ENCODE data around the gene SNX30.

The SNX30 gene

DNA sequence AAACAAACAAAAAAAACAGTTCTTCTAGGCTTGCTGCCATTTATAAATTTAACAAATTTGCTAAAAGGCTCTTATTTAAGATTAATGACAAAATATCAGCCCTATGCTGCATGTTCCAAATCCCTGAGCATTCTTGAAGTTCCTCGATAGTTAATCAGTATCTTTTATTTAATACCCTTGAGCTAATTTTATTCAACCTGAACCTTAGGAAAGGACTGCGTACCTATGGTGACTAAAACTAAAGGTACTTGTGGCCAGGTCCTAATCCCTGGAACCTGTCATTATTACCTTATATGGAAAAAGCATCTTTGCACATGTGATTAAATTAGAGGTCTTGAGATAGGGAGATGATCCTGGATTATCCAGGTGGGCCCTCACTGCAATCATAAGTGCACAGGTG lies 22.2 kb upstream of the SNX30 start:
- ChIA-PET POLR2A (no interaction called here), CTCF (no interaction called here)
- TF ChIP-seq SP1 (IDR thresholded peaks at IDR 0.05) (no peak), FOXK2 (IDR thresholded peaks at IDR 0.05) (no peak), FOXM1 (IDR thresholded peaks at IDR 0.05; ENCODE audit: borderline replicate concordance) (no peak), SUZ12 (IDR thresholded peaks at IDR 0.05) (no peak), NFRKB (IDR thresholded peaks at IDR 0.05) (no peak), TARDBP (IDR thresholded peaks at IDR 0.05) (no peak), L3MBTL2 (conservative IDR thresholded peaks at IDR 0.05) (no peak), ZNF384 (IDR thresholded peaks at IDR 0.05) (no peak), CTBP1 (IDR thresholded peaks at IDR 0.05; ENCODE audit: borderline replicate concordance) (no peak), ELF4 (IDR thresholded peaks at IDR 0.05) (no peak), FOXA1 (IDR thresholded peaks at IDR 0.05) (no peak), ARNT (IDR thresholded peaks at IDR 0.05) (no peak), HDGF (IDR thresholded peaks at IDR 0.05; ENCODE audit: borderline replicate concordance) (no peak)
- TF ChIP-seq, protein P1, sequence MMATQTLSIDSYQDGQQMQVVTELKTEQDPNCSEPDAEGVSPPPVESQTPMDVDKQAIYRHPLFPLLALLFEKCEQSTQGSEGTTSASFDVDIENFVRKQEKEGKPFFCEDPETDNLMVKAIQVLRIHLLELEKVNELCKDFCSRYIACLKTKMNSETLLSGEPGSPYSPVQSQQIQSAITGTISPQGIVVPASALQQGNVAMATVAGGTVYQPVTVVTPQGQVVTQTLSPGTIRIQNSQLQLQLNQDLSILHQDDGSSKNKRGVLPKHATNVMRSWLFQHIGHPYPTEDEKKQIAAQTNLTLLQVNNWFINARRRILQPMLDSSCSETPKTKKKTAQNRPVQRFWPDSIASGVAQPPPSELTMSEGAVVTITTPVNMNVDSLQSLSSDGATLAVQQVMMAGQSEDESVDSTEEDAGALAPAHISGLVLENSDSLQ (IDR thresholded peaks at IDR 0.05) = no peak
- no peak for DNase-seq (ENCODE audit: extremely low spot score)

DNA sequence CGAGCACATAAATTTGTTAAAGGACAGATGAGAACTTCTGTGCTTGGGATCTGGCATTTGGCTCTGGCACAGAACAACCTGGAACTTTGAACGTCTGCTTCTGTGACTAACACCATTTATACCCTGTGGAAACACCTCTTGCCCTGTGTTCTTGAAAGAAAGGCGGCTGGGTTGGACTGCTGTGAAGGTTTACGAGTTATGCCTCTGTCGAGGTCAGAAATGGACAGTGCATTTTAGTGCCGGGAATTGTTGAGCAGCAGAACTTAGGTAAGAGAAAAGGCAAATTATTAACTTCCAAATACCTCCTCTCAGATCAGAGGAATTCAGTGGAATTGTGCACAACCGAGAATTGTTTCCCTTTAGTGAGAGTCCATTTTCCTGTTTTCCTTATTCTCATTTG lies 18.6 kb upstream of the SNX30 start:
- CTCF ChIA-PET = no interaction called here
- no peak for TF ChIP-seq FOXM1 (IDR thresholded peaks at IDR 0.05; ENCODE audit: borderline replicate concordance)
- no peak for TF ChIP-seq L3MBTL2 (conservative IDR thresholded peaks at IDR 0.05)
- no peak for TF ChIP-seq FOXK2 (IDR thresholded peaks at IDR 0.05)
- no peak for TF ChIP-seq SP1 (IDR thresholded peaks at IDR 0.05)
- TF ChIP-seq ELF4 (IDR thresholded peaks at IDR 0.05) = no peak
- TF ChIP-seq BHLHE40 (IDR thresholded peaks at IDR 0.05; ENCODE audit: borderline replicate concordance) = no peak
- TF ChIP-seq FOXA1 (IDR thresholded peaks at IDR 0.05) = no peak
- TF ChIP-seq CTBP1 (IDR thresholded peaks at IDR 0.05; ENCODE audit: borderline replicate concordance) = no peak
- TF ChIP-seq LEF1 (IDR thresholded peaks at IDR 0.05; ENCODE audit: borderline replicate concordance) = no peak
- TF ChIP-seq ZNF384 (IDR thresholded peaks at IDR 0.05) = no peak
- no peak for TF ChIP-seq ARNT (IDR thresholded peaks at IDR 0.05)
- no peak for DNase-seq (ENCODE audit: extremely low spot score)
- POLR2A ChIA-PET = no interaction called here

DNA sequence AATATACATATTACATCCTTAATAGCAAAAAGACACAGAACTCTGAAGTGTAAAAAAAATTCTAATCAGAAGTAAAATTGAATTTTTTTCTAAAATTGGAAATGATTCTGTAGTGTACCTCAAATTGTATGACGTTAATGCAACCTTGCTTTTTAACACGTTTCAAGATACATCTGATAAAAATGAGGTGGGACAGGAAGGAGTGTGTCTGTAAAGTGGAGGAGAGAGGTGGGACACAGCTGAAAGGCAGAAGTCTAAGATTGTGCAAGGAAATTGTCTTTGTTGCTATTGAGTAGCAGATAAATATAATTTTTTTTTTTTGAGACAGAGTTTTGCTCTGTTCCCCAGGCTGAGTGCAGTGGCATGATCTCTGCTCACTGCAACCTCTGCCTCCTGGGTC lies 15.7 kb upstream of the SNX30 start:
- no peak for DNase-seq (ENCODE audit: extremely low spot score)
- no peak for TF ChIP-seq FOXK2 (IDR thresholded peaks at IDR 0.05)
- no peak for TF ChIP-seq HDGF (IDR thresholded peaks at IDR 0.05; ENCODE audit: borderline replicate concordance)
- TF ChIP-seq SUZ12 (IDR thresholded peaks at IDR 0.05) = no peak
- TF ChIP-seq L3MBTL2 (conservative IDR thresholded peaks at IDR 0.05) = no peak
- TF ChIP-seq, protein P1 (IDR thresholded peaks at IDR 0.05) = no peak
- TF ChIP-seq NFRKB (IDR thresholded peaks at IDR 0.05) = no peak
- TF ChIP-seq BHLHE40 (IDR thresholded peaks at IDR 0.05; ENCODE audit: borderline replicate concordance) = no peak
- no peak for TF ChIP-seq CTBP1 (IDR thresholded peaks at IDR 0.05; ENCODE audit: borderline replicate concordance)
- no peak for TF ChIP-seq FOXA1 (IDR thresholded peaks at IDR 0.05)
- TF ChIP-seq SP1 (IDR thresholded peaks at IDR 0.05) = no peak
- TF ChIP-seq LEF1 (IDR thresholded peaks at IDR 0.05; ENCODE audit: borderline replicate concordance) = no peak
- TF ChIP-seq ZNF384 (IDR thresholded peaks at IDR 0.05) = no peak
- no peak for TF ChIP-seq ARNT (IDR thresholded peaks at IDR 0.05)
- no peak for TF ChIP-seq ELF4 (IDR thresholded peaks at IDR 0.05)
- POLR2A ChIA-PET = no interaction called here
- CTCF ChIA-PET = interaction anchor here (0.6 kb wide), 1 partner anchor 1120 kb away, joined by 3 read pairs; no protein-coding TSS in a partner anchor

DNA sequence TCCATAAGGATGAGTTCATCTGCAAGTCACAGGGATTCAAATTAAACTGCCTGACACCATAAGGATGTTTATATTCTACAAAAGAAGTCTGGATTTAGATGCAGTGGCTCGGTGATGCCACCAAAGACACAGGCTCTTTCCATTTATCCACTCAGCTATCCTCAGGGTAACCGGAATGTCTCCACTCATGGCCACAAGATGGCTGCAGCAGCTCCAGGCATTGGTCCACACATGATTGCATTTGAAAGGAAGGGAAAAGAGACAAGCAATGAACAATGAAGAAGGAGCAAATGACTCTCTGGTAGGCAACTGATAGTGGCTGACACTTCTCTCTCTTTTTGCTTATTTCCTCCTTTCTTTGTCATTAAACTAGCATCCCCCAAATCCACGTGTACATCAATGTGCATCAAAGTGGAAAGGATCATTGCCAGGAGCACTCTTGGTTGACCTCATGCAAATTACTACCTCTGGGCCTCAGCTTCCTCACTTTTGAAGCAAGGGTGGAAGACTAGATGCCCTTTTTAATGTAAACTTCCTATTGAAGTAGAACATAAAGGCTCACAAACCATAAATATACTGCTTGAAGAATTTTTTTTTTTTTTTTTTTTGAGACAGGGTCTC lies 7.2 kb upstream of the SNX30 start:
- no peak for DNase-seq (ENCODE audit: extremely low spot score)
- TF ChIP-seq TARDBP (IDR thresholded peaks at IDR 0.05) = no peak
- no peak for TF ChIP-seq NFRKB (IDR thresholded peaks at IDR 0.05)
- no peak for TF ChIP-seq HDGF (IDR thresholded peaks at IDR 0.05; ENCODE audit: borderline replicate concordance)
- CTCF ChIA-PET = interaction anchor here (0.5 kb wide), 1 partner anchor 36 kb away, joined by 4 read pairs; no protein-coding TSS in a partner anchor
- POLR2A ChIA-PET = no interaction called here

DNA sequence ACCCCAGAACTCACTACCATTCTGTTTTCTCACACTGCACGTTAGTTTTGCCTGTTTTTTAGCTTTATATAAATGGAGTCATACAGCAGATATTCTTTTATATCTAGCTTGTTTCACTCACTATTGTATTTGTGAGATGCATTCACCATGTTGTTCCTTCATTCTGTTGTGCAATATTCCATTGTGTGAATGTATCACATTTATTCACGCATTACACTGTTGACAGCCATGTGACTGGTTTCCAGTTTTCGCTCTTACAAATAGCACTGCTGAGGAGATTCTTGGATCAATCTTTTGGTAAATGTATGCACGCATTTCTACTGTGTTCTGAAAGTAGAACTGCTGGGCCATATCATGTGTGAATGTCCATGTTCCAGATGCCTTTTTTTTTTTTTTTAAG lies 6.4 kb upstream of the SNX30 start:
- DNase-seq (ENCODE audit: extremely low spot score) = no peak
- ChIA-PET POLR2A (no interaction called here), CTCF (no interaction called here)
- TF ChIP-seq FOXM1 (IDR thresholded peaks at IDR 0.05; ENCODE audit: borderline replicate concordance) (no peak), ELF4 (IDR thresholded peaks at IDR 0.05) (no peak), L3MBTL2 (conservative IDR thresholded peaks at IDR 0.05) (no peak), ARNT (IDR thresholded peaks at IDR 0.05) (no peak), CTBP1 (IDR thresholded peaks at IDR 0.05; ENCODE audit: borderline replicate concordance) (no peak), HDGF (IDR thresholded peaks at IDR 0.05; ENCODE audit: borderline replicate concordance) (no peak), TARDBP (IDR thresholded peaks at IDR 0.05) (no peak), SP1 (IDR thresholded peaks at IDR 0.05) (no peak), FOXA1 (IDR thresholded peaks at IDR 0.05) (no peak), SUZ12 (IDR thresholded peaks at IDR 0.05) (no peak), BHLHE40 (IDR thresholded peaks at IDR 0.05; ENCODE audit: borderline replicate concordance) (no peak), FOXK2 (IDR thresholded peaks at IDR 0.05) (no peak), NFRKB (IDR thresholded peaks at IDR 0.05) (no peak), ZNF384 (IDR thresholded peaks at IDR 0.05) (no peak), LEF1 (IDR thresholded peaks at IDR 0.05; ENCODE audit: borderline replicate concordance) (no peak)
- TF ChIP-seq, protein P1 (IDR thresholded peaks at IDR 0.05) = no peak

DNA sequence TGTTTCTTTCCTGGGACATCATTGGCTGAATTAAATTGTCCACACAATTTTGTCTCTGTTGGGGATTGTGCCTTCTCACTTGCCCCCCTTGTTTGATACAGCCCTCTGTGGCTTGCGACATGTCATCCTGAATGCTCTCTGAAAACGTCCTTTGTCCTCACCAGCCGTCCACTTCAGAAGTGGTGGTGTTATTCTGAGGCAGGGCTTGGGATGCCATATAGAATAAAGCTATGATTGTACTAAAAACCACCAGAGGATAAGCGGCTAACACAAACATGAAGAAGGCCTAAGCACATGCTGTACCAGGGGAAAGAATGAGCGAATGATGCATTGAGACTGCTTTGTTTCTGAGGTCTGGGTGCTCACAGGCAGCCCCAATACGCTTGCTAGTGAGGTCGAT lies 3.5 kb upstream of the SNX30 start:
- ChIA-PET POLR2A (no interaction called here), CTCF (interaction anchor here (1.2 kb wide), 1 partner anchor 73 kb away, joined by 3 read pairs; no protein-coding TSS in a partner anchor)

More for the DNA sequence above, 3.5 kb upstream of the SNX30 start:
- no peak for DNase-seq (ENCODE audit: extremely low spot score)
- TF ChIP-seq FOXA1 (IDR thresholded peaks at IDR 0.05) (no peak), CTBP1 (IDR thresholded peaks at IDR 0.05; ENCODE audit: borderline replicate concordance) (no peak), SUZ12 (IDR thresholded peaks at IDR 0.05) (no peak), BHLHE40 (IDR thresholded peaks at IDR 0.05; ENCODE audit: borderline replicate concordance) (no peak), FOXK2 (IDR thresholded peaks at IDR 0.05) (no peak), LEF1 (IDR thresholded peaks at IDR 0.05; ENCODE audit: borderline replicate concordance) (no peak), ELF4 (IDR thresholded peaks at IDR 0.05) (no peak), L3MBTL2 (conservative IDR thresholded peaks at IDR 0.05) (no peak)
- TF ChIP-seq, protein P1 (IDR thresholded peaks at IDR 0.05) = no peak

Data from HEK293T (cell line).